DMS 273 (cell line): Measurements from ENCODE around the gene CALY.
A peak's percentile ranks its signal among the peaks of the same experiment; 100 is the strongest.

Experiments
- DNase-seq: peaks from one replicate; lab custom pipeline; 2025; ENCODE audit not compliant: unreplicated experiment; lab: John Stamatoyannopoulos, UW

Gene CALY

GRCh38 chr10:133366751-133367150, 30.1 kb upstream of the CALY start:
- no peak for DNase-seq

GRCh38 chr10:133366130-133366478, 29.4 kb upstream of the CALY start:
- DNase-seq = no peak

- no peak for DNase-seq
Measured at GRCh38 chr10:133365461-133366129, 28.9 kb upstream of the CALY start.

- DNase-seq = no peak
Measured at GRCh38 chr10:133364645-133365431, 28.1 kb upstream of the CALY start.

GRCh38 chr10:133362846-133363245, 26.1 kb upstream of the CALY start:
- DNase-seq = no peak

GRCh38 chr10:133361773-133362441, 25.2 kb upstream of the CALY start:
- no peak for DNase-seq

GRCh38 chr10:133361227-133361626, 24.5 kb upstream of the CALY start:
- no peak for DNase-seq

- DNase-seq = no peak
Measured at GRCh38 chr10:133359972-133360610, 23.4 kb upstream of the CALY start.

GRCh38 chr10:133359554-133359971, 22.9 kb upstream of the CALY start:
- DNase-seq = peak; percentile 29

GRCh38 chr10:133358925-133359310, 22.2 kb upstream of the CALY start:
- no peak for DNase-seq

GRCh38 chr10:133358162-133358924, 21.6 kb upstream of the CALY start:
- no peak for DNase-seq

- DNase-seq = peak; percentile 76
Measured at GRCh38 chr10:133357285-133358161, 20.8 kb upstream of the CALY start, which contains the start of gene FUOM. TSS of gene FUOM (minus strand) at chr10:133358019. CDS start at chr10:133358007, 12 bp downstream.

GRCh38 chr10:133356549-133357284, 20.0 kb upstream of the CALY start:
- peak; percentile 40 for DNase-seq

- DNase-seq = no peak
Measured at GRCh38 chr10:133355991-133356390, 19.3 kb upstream of the CALY start.

GRCh38 chr10:133355266-133355665, 18.6 kb upstream of the CALY start:
- no peak for DNase-seq

GRCh38 chr10:133354672-133355240, 18.1 kb upstream of the CALY start:
- no peak for DNase-seq

GRCh38 chr10:133353988-133354605, 17.4 kb upstream of the CALY start:
- no peak for DNase-seq

GRCh38 chr10:133353202-133353959, 16.7 kb upstream of the CALY start:
- DNase-seq = peak; percentile 16
